Activated CD8-positive, alpha-beta memory T cell treated with anti-CD3 and anti-CD28 coated beads for 4 hours (primary cell): ENCODE measurements around the gene F8A3.
"Not testable (repeated sequence)": the region's sequence is repeated elsewhere in the genome, so short reads cannot be mapped to it uniquely, and the experiment has no call there.

Experiments used
- DNase-seq, 2 donors: peaks; one replicate each; pipeline ENCODE4 v3.0.0-alpha.2; 2020; ENCODE audit warnings: low read depth in 2 of 2

The F8A3 gene

GRCh38 chrX:155458471-155458870, at the start of gene F8A3:
TSS of gene F8A3 (minus strand) at chrX:155458620. CDS start at chrX:155458600, 20 bp downstream.
- not testable (repeated sequence) for DNase-seq

GRCh38 chrX:155505296-155505695, 46.9 kb upstream of the F8A3 start:
- DNase-seq: no peak

GRCh38 chrX:155495134-155495533, 36.7 kb upstream of the F8A3 start:
- DNase-seq: not testable (repeated sequence)

GRCh38 chrX:155491421-155491820, 33.0 kb upstream of the F8A3 start:
- not testable (repeated sequence) for DNase-seq

- not testable (repeated sequence) for DNase-seq
Measured at GRCh38 chrX:155477136-155477535, 18.7 kb upstream of the F8A3 start.

GRCh38 chrX:155466269-155466938, 8.0 kb upstream of the F8A3 start:
- DNase-seq: not testable (repeated sequence)

- DNase-seq: not testable (repeated sequence)
Measured at GRCh38 chrX:155460501-155460900, 2.1 kb upstream of the F8A3 start.

- DNase-seq: not testable (repeated sequence)
Measured at GRCh38 chrX:155457761-155458447, 516 bp downstream of the F8A3 start.

GRCh38 chrX:155441097-155441496, 17.3 kb downstream of the F8A3 start:
- DNase-seq: no peak

- DNase-seq: no peak
Measured at GRCh38 chrX:155435744-155436112, 22.7 kb downstream of the F8A3 start.

- no peak for DNase-seq
Measured at GRCh38 chrX:155434906-155435743, 23.3 kb downstream of the F8A3 start.

- no peak for DNase-seq
Measured at GRCh38 chrX:155417769-155418168, 40.7 kb downstream of the F8A3 start.
